ENCODE data around the gene CPO.

CPO gene, protein sequence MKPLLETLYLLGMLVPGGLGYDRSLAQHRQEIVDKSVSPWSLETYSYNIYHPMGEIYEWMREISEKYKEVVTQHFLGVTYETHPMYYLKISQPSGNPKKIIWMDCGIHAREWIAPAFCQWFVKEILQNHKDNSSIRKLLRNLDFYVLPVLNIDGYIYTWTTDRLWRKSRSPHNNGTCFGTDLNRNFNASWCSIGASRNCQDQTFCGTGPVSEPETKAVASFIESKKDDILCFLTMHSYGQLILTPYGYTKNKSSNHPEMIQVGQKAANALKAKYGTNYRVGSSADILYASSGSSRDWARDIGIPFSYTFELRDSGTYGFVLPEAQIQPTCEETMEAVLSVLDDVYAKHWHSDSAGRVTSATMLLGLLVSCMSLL

DNA sequence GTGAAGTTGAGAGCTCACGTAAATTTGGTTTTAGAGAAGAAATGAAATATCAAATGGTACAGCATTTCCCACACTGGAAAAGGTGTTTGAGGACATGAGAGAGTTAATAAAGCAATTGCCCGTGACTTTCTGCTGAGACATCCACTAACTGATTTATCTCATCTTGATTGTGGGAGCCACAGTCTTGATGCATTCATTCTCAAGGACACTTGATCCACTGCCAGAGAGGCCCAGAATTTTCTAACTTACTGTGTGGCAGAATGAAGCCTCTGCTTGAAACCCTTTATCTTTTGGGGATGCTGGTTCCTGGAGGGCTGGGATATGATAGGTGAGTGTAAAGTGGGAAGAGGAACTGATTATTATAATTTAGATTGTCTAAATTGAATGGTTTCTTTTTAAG, at the start of gene CPO:
TSS of gene CPO (plus strand) at position 179 of the 400 bp plus-strand sequence. CDS start at position 261, 82 bp downstream.
- no peak for DNase-seq (ENCODE audit: low read depth)
- no peak within 1 kb of the TSS for H3K4me3 ChIP-seq (replicated peaks; ENCODE audit: low read depth, low read length)
- TF ChIP-seq, protein P1, sequence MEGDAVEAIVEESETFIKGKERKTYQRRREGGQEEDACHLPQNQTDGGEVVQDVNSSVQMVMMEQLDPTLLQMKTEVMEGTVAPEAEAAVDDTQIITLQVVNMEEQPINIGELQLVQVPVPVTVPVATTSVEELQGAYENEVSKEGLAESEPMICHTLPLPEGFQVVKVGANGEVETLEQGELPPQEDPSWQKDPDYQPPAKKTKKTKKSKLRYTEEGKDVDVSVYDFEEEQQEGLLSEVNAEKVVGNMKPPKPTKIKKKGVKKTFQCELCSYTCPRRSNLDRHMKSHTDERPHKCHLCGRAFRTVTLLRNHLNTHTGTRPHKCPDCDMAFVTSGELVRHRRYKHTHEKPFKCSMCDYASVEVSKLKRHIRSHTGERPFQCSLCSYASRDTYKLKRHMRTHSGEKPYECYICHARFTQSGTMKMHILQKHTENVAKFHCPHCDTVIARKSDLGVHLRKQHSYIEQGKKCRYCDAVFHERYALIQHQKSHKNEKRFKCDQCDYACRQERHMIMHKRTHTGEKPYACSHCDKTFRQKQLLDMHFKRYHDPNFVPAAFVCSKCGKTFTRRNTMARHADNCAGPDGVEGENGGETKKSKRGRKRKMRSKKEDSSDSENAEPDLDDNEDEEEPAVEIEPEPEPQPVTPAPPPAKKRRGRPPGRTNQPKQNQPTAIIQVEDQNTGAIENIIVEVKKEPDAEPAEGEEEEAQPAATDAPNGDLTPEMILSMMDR (IDR thresholded peaks at IDR 0.05; ENCODE audit: low read length, missing control alignments) = no peak

DNA sequence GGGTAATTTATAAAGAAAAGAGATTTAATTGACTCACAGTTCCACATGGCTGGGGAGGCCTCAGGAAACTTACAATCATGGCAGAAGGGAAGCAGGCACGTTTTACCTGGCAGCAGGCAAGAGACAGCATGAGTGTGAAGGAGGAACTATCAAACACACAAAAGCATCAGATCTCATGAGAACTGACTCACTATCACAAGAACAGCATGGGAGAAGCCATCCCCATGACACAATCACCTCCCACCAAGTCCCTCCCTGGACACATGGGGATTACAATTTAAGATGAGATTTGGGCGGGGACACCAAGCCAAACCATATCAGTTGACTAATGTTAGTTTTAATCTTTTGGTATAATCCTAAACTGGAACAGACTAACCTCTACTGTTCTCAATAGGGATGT, 49.1 kb upstream of the CPO start:
- no peak overlapping the region for H3K4me3 ChIP-seq (replicated peaks; ENCODE audit: low read depth, low read length)
- TF ChIP-seq, protein P1 (IDR thresholded peaks at IDR 0.05; ENCODE audit: low read length, missing control alignments) = no peak
- no peak for DNase-seq (ENCODE audit: low read depth)

DNA sequence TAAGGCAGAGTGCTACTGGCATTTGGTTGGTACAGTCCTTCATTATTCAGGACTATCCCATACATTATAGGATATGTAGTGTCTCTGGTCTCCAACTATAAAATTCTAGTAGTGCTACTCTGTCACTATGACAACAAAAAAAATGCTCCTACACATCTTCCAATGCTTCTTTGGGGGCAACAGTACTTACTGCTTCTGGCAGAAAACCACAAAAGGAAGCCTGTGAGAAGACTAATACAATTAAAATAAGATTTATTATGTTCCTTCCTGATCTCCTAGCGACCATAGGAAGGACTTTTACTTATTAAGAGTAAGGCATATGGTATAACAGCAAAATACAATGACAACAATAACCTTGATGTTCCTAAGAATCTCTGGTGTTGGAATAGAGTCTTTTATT, 48.4 kb upstream of the CPO start:
- DNase-seq (ENCODE audit: low read depth) = no peak
- TF ChIP-seq, protein P1 (IDR thresholded peaks at IDR 0.05; ENCODE audit: low read length, missing control alignments) = no peak
- no peak overlapping the region for H3K4me3 ChIP-seq (replicated peaks; ENCODE audit: low read depth, low read length)

DNA sequence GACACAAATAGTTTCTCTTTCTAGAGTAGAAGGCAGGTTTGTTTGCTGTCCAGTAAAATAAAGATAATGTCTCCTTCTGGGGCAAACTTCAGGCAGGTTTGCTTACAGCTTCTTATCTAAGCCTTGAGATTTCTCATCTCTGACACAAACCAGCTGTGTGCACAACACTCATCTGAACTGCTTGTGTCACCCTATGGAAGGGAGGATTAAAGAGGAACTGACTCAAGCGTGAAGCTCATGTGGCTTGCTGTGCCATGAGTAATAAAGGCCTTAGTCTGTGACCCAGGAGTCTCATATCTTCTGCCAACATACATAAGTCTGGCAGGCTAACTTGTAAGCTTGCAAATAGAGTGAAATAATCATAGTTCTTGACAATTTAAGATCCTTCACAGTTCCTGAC, 24.2 kb upstream of the CPO start:
- TF ChIP-seq, protein P1 (IDR thresholded peaks at IDR 0.05; ENCODE audit: low read length, missing control alignments) = no peak

DNA sequence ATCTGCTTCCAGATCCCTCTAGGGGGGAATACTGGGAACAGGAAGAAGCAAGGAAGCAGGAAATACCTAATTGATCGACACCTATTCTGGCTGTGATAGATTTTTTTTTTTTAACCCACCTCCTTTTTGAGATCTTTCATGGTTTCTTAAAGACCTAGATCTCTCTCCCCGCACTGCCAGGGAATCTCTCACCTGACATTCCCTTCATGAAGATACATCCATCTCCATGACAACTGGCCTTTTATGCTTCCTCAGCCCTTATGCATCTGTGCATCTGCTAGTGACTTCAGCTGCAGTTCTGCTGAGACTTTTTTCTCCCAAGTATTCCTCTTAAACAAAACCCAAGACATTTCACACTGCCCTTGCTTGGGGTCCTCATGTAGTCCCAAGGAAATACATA, 21.1 kb upstream of the CPO start:
- no peak overlapping the region for H3K4me3 ChIP-seq (replicated peaks; ENCODE audit: low read depth, low read length)
- TF ChIP-seq, protein P1 (IDR thresholded peaks at IDR 0.05; ENCODE audit: low read length, missing control alignments) = no peak
- no peak for DNase-seq (ENCODE audit: low read depth)

More for the DNA sequence above, 24.2 kb upstream of the CPO start:
- peak; percentile 84 for DNase-seq (ENCODE audit: low read depth)
- H3K4me3 ChIP-seq (replicated peaks; ENCODE audit: low read depth, low read length) = no peak overlapping the region

DNA sequence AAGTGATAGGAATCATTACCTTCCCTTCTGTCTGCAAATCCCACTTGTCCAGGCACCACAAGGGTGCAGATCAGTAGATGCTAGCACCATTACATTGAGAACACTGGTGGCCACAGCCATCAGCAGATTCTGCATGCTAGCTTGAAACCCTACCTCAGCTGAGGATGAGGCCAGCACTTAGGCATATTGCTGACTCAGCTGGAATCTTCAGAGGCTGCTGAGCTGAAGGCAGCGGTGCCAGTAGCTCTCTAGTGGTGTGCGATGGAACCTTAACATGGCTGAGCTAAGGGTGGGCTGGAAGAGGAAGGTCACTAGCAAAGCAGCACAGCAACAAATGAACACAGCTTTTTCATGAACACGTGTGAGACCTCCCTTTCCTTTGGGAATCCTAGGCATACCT, 19.0 kb upstream of the CPO start:
- TF ChIP-seq, protein P1 (IDR thresholded peaks at IDR 0.05; ENCODE audit: low read length, missing control alignments) = no peak
- DNase-seq (ENCODE audit: low read depth) = no peak
- no peak overlapping the region for H3K4me3 ChIP-seq (replicated peaks; ENCODE audit: low read depth, low read length)

DNA sequence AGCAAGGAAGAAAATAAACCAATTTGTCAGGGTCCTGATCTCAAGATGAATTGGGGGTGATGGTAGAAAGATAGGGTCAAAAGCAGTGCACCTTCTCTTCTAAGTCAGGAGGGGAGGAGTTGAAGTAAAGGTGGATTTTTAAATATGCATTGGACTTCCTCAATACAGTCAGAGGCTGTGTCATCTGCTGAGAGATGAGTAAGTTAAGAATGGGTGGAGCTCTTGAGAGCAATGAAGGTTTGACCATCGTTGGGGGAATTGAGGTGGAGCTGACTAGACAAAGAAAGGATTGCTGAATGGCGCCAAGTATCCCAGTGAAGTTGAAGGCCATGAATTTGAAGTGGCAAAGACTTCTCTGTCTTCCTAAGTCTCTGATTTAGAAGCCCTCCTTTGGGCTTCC, 18.4 kb upstream of the CPO start:
- no peak for DNase-seq (ENCODE audit: low read depth)
- TF ChIP-seq, protein P1 (IDR thresholded peaks at IDR 0.05; ENCODE audit: low read length, missing control alignments) = no peak

More for the DNA sequence above, 18.4 kb upstream of the CPO start:
- H3K4me3 ChIP-seq (replicated peaks; ENCODE audit: low read depth, low read length) = no peak overlapping the region

All from fibroblast of pulmonary artery (primary cell).